Duodenal mucosa (tissue), 2 donors: ENCODE results near the gene LMO1.

Experiments used
- H3K27ac ChIP-seq: one replicate; pipeline ENCODE4 v1.7.0; 2013; ENCODE audit warnings: low read depth, low read length
- H3K27me3 ChIP-seq, 2 donors: one replicate each; pipeline ENCODE4 v1.7.0; 2013; ENCODE audit warnings: low read length in 2 of 2, control low read depth in 1 of 2; ENCODE audit not compliant: insufficient read depth in 2 of 2, control insufficient read depth in 1 of 2
- H3K36me3 ChIP-seq, 2 donors: one replicate each; pipeline ENCODE4 v1.7.0; 2013; ENCODE audit warnings: low read length in 2 of 2, control low read depth in 1 of 2; ENCODE audit not compliant: insufficient read depth in 2 of 2, control insufficient read depth in 1 of 2
- H3K4me1 ChIP-seq, 2 donors: one replicate each; pipeline ENCODE4 v1.7.0; 2013; ENCODE audit warnings: low read length in 2 of 2, control low read depth in 1 of 2; ENCODE audit not compliant: insufficient read depth in 2 of 2, control insufficient read depth in 1 of 2
- H3K4me3 ChIP-seq, 2 donors: one replicate each; pipeline ENCODE4 v1.7.0; 2013; ENCODE audit warnings: low read length in 2 of 2, low read depth in 1 of 2
- H3K9ac ChIP-seq, 2 donors: one replicate each; pipeline ENCODE4 v1.7.0; 2013; ENCODE audit warnings: low read length in 2 of 2, low read depth in 1 of 2
- H3K9me3 ChIP-seq, 2 donors: one replicate each; pipeline ENCODE4 v1.7.0; 2013; ENCODE audit warnings: low read length in 2 of 2, control low read depth in 1 of 2; ENCODE audit not compliant: control insufficient read depth in 1 of 2

The LMO1 gene

DNA sequence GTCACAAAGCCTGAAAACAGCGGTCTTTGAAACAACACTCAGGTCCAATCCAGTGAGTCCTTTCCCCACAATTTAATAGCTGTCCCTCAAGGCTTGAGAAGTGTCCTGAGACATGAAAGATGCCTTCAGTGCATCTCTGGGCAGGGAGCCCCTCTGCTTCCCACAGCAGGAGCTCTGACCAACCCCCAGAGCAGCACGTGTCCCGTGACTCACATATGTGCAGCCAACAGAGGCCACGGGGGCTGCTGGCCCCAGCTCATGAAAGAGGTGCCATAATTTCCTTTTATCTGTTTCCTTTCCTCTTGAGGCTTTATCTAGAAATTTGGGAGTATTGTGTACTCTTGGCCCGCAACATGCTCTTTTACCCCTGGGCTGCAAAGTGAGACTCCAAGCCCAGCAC is 33.2 kb upstream of the LMO1 start:
- no peaks in the 10 kb centered on the region for H3K36me3 ChIP-seq
- no peak overlapping the region for H3K27ac ChIP-seq
- no peaks in the 10 kb centered on the region for H3K4me1 ChIP-seq
- no peaks in the 10 kb centered on the region for H3K27me3 ChIP-seq
- no peak overlapping the region for H3K9ac ChIP-seq
- no peaks in the 10 kb centered on the region for H3K9me3 ChIP-seq
- H3K4me3 ChIP-seq, result no peak overlapping the region

DNA sequence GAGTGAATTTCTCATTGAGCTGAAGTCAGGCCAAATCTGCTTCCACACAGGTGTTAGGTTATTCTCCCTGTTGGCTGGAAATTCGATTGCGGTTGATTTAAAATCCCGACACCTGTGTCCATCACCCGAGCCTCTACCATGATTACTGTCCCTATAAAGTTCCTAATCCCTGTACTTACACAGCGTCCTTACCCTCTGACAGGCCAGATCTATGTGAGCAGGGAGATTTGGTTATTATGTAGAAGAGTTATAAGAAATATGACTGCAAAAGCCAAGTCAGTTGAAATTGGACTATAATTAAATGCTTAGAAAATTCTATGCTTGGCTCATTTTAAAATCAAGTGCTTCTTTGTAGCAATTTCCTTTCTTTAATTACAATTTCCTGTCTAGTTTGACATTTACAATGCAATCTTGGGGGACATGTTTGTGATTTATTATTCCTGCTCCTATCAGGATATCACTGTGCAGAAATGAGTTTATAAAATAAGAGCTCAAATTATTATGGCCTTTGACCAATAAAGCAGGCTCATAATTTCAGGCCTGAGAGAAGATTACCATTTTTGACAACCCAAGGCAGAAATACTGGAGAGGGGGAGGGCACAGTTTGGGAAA is 32.5 kb upstream of the LMO1 start:
- H3K27me3 ChIP-seq, result no peaks in the 10 kb centered on the region
- no peak overlapping the region for H3K4me3 ChIP-seq
- H3K9ac ChIP-seq, result no peak overlapping the region
- no peak overlapping the region for H3K27ac ChIP-seq
- no peaks in the 10 kb centered on the region for H3K4me1 ChIP-seq
- H3K36me3 ChIP-seq, result no peaks in the 10 kb centered on the region
- no peaks in the 10 kb centered on the region for H3K9me3 ChIP-seq

DNA sequence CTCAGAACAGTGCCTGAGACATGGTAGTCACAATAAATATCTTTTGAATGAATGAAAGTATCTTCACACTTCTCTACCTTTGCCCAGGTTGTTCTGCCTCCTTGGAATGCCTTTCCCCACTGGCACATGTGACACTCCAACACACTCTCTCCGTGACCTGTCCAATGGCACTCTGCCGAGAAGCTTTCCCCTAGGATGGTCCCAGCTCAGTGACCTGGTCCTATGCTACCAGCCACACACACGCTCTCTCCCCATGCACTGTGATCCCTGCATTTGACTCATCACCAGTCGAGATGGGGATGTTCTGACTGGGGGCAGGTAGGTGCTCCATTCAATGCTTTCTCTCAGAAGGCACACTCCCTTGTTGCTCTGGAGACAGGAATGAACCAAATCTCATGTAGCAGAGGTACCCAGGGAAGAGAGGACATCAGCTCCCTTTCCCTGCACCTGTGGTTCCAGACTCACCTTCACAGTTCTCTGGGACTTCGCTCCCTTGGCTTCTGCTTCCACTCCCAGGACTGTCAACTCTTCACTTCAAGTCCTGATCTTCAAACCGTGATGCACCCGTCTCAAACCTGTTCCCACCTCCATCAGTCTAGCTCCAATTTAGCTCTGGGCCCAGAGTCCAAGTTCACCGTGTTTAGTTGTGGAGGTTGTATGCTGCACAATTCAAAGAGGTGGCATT is 30.7 kb upstream of the LMO1 start:
- Histone ChIP-seq H3K27ac (no peak overlapping the region), H3K9me3 (no peaks in the 10 kb centered on the region), H3K36me3 (no peaks in the 10 kb centered on the region), H3K27me3 (no peaks in the 10 kb centered on the region), H3K9ac (no peak overlapping the region), H3K4me1 (no peaks in the 10 kb centered on the region), H3K4me3 (no peak overlapping the region)

DNA sequence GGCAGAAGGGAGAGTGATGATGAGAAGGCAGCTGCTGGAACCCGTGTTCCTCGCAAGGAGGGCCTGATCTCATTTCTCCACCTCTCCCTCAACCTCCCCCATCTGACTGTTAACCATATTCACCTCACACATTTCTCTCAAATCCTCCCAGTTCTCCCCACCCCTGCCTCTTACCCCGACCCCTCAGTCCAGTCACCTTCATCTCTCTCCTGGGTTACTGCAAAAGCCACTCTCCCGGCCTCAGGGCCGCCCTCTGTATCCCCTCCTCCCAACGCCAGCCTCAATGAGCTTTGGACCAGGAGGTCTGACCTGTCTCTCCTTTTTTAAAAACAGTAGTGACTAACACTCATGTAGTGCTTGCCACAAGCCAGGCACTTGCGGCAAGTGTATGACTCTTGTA is 29.5 kb upstream of the LMO1 start:
- Histone ChIP-seq H3K27ac (no peak overlapping the region), H3K9me3 (no peaks in the 10 kb centered on the region)

DNA sequence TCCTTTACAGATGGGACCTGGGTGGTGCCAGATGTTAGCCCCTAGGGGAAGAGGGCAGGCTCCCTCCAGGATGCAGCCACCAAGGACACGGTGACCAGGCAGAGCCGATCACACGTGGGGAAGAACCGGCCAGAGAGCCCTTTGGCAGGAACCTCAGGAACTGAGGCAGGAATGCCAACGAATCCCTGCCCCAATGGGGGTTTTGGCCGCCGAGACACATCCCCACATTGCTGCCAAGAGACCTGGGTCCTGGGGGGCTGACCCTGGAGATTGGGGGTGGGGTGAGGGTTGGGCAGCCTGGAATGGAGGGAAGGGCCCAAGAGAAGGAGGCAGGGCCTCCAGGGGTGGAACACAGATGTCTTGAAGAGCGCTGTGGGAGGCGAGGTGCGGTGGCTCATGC is 28.7 kb upstream of the LMO1 start:
- no peaks in the 10 kb centered on the region for H3K36me3 ChIP-seq
- H3K9me3 ChIP-seq, result no peaks in the 10 kb centered on the region
- no peak overlapping the region for H3K4me3 ChIP-seq
- no peak overlapping the region for H3K9ac ChIP-seq
- H3K4me1 ChIP-seq, result no peaks in the 10 kb centered on the region
- H3K27ac ChIP-seq, result no peak overlapping the region
- no peaks in the 10 kb centered on the region for H3K27me3 ChIP-seq

More for the DNA sequence above, 29.5 kb upstream of the LMO1 start:
- Histone ChIP-seq H3K4me3 (no peak overlapping the region), H3K4me1 (no peaks in the 10 kb centered on the region), H3K36me3 (no peaks in the 10 kb centered on the region), H3K9ac (no peak overlapping the region), H3K27me3 (no peaks in the 10 kb centered on the region)

DNA sequence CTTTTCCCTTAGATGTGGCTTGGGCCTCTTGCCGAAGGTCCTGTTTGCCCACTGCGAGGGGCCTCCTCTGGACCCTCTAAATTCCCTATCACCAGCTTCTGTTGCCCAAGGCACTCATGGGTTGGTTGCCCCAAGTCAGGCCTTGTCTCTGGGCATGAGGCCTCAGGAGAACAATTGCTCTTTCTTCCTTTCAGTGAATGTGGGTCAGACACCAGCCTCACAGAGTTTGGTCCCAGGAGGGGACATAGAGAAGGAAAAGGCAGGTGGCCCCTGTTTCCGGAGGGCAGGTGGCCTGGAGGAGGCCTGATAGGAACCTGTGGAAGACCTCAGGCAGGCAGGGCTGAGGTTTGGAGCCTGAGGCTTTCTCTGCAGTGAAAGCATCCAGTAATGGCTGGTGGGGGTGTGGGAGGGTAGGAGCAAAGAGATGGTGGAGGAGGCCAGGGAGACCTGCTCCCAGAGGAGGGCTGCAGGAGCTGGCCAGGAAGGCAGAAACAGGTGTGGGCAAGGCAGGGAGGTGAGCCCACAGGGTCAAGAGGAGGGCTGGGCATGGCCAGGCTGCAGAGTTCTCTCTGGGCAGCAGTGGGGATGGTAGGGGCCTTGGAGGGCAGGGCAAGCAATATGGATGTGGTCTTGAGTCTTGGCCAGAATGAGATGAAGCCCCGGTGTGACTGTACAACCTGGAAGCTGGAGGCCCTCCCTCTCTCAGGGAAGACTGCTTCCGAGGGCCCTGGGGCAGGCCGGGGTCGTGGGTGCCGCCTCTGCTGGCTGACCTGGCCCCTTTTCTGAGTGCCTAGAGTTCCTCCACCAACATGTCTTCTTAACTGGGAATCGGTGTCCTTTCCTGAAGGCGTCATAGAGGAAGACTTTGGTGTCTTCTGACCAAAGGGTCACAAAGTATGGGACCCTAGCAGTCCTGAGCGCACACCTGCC is 28.0 kb upstream of the LMO1 start:
- Histone ChIP-seq H3K9me3 (no peaks in the 10 kb centered on the region), H3K36me3 (no peaks in the 10 kb centered on the region), H3K9ac (no peak overlapping the region), H3K27ac (no peak overlapping the region), H3K4me1 (no peaks in the 10 kb centered on the region), H3K4me3 (no peak overlapping the region), H3K27me3 (no peaks in the 10 kb centered on the region)

DNA sequence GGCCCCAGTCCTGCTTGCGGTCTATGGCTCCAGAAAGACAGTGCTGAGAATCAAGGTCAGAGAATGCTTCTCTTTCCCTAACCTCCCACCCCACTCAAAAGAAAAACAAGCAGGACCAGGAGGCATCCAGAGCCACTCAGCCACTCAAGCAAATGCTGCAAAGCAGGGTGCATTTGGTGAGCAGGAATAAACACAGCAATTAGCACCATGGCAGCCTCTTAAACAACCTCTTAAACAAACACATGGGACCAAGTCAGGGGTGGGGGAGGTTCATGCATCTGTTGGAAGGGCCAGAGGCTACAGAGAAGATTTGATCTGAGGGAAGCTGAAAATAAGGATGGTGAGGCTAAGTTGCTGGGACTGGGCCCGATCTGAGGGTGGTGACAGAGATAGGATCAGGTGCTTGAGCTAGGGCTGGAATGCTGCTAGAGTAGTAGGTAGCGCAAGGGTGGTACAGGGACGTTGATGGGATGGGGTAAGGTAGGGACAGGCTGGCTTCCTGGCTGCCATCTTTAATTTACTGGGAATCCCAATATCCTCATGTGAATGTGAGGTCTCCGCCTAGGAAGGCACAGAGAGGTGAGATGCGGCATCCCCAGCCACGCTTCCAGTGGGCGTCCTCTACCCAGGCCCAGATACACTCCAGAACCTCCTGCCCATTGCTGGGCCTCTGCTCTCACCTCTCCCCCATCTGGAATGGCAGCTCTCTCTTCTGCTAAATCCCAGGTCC is 26.6 kb upstream of the LMO1 start:
- H3K4me3 ChIP-seq, result no peak overlapping the region
- no peaks in the 10 kb centered on the region for H3K4me1 ChIP-seq
- no peak overlapping the region for H3K9ac ChIP-seq
- H3K9me3 ChIP-seq, result no peaks in the 10 kb centered on the region
- H3K27ac ChIP-seq, result no peak overlapping the region
- H3K27me3 ChIP-seq, result no peaks in the 10 kb centered on the region
- H3K36me3 ChIP-seq, result no peaks in the 10 kb centered on the region

DNA sequence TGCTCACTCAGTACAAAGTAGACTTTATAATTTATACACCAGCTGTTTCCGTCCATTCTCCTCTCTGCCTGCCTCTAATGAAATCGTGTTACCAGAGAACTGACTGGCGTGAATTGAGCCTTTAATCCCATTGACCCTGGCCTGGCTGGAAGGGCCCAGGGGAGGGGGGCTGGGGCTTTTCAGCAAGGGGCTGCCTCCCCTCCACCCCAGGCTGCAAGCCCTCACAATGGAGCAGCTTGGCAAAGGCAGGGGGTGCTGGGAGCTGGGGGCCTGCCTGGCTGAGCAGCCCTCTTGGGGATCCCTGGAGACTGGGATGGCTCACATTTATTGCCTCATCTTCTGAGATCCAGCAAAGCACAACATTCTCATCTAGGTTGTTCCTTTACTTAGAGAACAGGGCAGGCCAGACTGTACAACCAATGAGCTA is 25.8 kb upstream of the LMO1 start:
- no peaks in the 10 kb centered on the region for H3K27me3 ChIP-seq
- no peak overlapping the region for H3K4me3 ChIP-seq
- no peak overlapping the region for H3K9ac ChIP-seq
- no peaks in the 10 kb centered on the region for H3K9me3 ChIP-seq
- H3K27ac ChIP-seq, result no peak overlapping the region
- H3K4me1 ChIP-seq, result no peaks in the 10 kb centered on the region
- H3K36me3 ChIP-seq, result no peaks in the 10 kb centered on the region

DNA sequence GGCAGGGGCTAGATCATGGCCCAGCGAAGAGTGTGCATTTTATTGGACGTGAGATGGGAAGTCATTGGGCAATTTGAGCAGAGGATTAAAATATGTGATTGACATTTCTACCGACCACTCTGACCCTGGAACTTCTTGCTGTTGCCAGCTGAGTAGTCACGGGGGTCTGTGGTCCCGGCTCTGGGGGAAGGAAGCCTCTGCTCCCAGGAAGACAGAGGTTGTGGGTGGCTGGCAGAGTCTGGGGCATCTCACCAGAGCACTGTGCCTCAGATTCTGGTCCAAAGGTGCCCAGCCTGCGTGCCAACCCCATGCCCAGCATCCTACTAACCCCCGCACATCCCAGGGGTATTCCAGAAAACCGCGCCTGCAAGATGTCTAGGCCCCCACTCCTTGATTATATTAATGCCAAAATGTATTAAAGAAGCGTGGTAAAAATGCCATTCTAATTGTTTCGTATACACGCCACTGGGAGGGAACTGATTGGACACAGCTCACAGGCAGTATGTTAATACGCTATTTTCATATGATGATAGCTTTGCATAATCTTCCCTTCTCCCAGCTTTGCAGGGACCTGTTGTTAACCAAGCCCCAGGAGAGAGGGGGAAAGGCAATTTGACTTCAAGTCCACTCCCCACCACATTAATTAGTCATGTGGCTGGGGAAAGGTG is 25.3 kb upstream of the LMO1 start:
- no peaks in the 10 kb centered on the region for H3K27me3 ChIP-seq

More for the DNA sequence above, 25.3 kb upstream of the LMO1 start:
- Histone ChIP-seq H3K27ac (no peak overlapping the region), H3K9me3 (no peaks in the 10 kb centered on the region), H3K36me3 (no peaks in the 10 kb centered on the region), H3K4me1 (no peaks in the 10 kb centered on the region), H3K4me3 (no peak overlapping the region), H3K9ac (no peak overlapping the region)
